ENCODE data around the gene CCDC40. TPM values are rescaled to one million over a fixed set of nuclear protein-coding genes. Genes with fewer than 3 reads are reported as not detected.

CCDC40 gene
- total RNA-seq, 1 experiment from 2014 or later = 16.3 TPM

GRCh38 chr17:80101011-80101945 lies 64.8 kb downstream of the CCDC40 start, which contains the start of gene GAA (continued):
- TF ChIP-seq MLX (CRISPR knock-in tag; IDR thresholded peaks at IDR 0.05) (no peak), ZNF423 (CRISPR knock-in tag; IDR thresholded peaks at IDR 0.05) (0 out of 2 replicates have a peak, but pooled peaks have one; percentile 10), ZNF121 (CRISPR knock-in tag; IDR thresholded peaks at IDR 0.05) (no peak), ZNF232 (CRISPR knock-in tag; IDR thresholded peaks at IDR 0.05) (no peak), GABPB1 (CRISPR knock-in tag; IDR thresholded peaks at IDR 0.05) (no peak; the same call in 1 of the 2 replicates), USF2 (CRISPR knock-in tag; IDR thresholded peaks at IDR 0.05) (peak; percentile 100), JAZF1 (CRISPR knock-in tag; IDR thresholded peaks at IDR 0.05) (no peak), ATF6 (CRISPR knock-in tag; IDR thresholded peaks at IDR 0.05) (no peak), CBFB (CRISPR knock-in tag; IDR thresholded peaks at IDR 0.05; ENCODE audit: low read depth) (peak; percentile 98), FOXJ3 (CRISPR knock-in tag; IDR thresholded peaks at IDR 0.05; ENCODE audit: borderline replicate concordance) (no peak), FOXP1 (CRISPR knock-in tag; IDR thresholded peaks at IDR 0.05; ENCODE audit: borderline replicate concordance) (peak; percentile 89), ZBTB21 (CRISPR knock-in tag; IDR thresholded peaks at IDR 0.05; ENCODE audit: borderline replicate concordance) (0 out of 2 replicates have a peak, but pooled peaks have one; percentile 65), TCF7 (CRISPR knock-in tag; IDR thresholded peaks at IDR 0.05; ENCODE audit: low read depth) (0 out of 2 replicates have a peak, but pooled peaks have one; percentile 30), PRDM15 (CRISPR knock-in tag; IDR thresholded peaks at IDR 0.05) (no peak), IRF1 (CRISPR knock-in tag; IDR thresholded peaks at IDR 0.05) (no peak), CDX4 (CRISPR knock-in tag; IDR thresholded peaks at IDR 0.05; ENCODE audit: borderline replicate concordance) (no peak), ZMAT4 (CRISPR knock-in tag; IDR thresholded peaks at IDR 0.05) (no peak), ZNF396 (CRISPR knock-in tag; IDR thresholded peaks at IDR 0.05; ENCODE audit: borderline replicate concordance) (no peak), SP1 (CRISPR knock-in tag; conservative IDR thresholded peaks at IDR 0.05) (peak; percentile 92), USF1 (CRISPR knock-in tag; IDR thresholded peaks at IDR 0.05) (peak; percentile 90), ZNF317 (CRISPR knock-in tag; IDR thresholded peaks at IDR 0.05; ENCODE audit: borderline replicate concordance, low read depth) (0 out of 2 replicates have a peak, but pooled peaks have one; percentile 29), KAT7 (CRISPR knock-in tag; IDR thresholded peaks at IDR 0.05; ENCODE audit: borderline replicate concordance) (0 out of 2 replicates have a peak, but pooled peaks have one; percentile 72), ATF3 (CRISPR knock-in tag; conservative IDR thresholded peaks at IDR 0.05) (no peak), ESRRA (CRISPR knock-in tag; IDR thresholded peaks at IDR 0.05; ENCODE audit: borderline replicate concordance) (peak; percentile 8; the same call in 1 of the 2 replicates), ZNF512 (CRISPR knock-in tag; IDR thresholded peaks at IDR 0.05; ENCODE audit: borderline replicate concordance) (no peak)

Measured in WTC11 (cell line).